Thymus (tissue), 11 donors: ENCODE results near the gene ZNF319. TPM values are rescaled to one million over a fixed set of nuclear protein-coding genes. Genes with fewer than 3 reads are reported as not detected.

Experiments
- DNase-seq, 9 donors: peaks; one replicate each; pipeline ENCODE4 v3.0.0-alpha.2; 2013; ENCODE audit warnings: low spot score in 9 of 9, low read depth in 6 of 9, missing footprints in 1 of 9
- H3K27ac ChIP-seq, 2 donors: one replicate each; pipeline ENCODE4 v1.5.1; 2013; ENCODE audit warnings: control low read depth in 1 of 2, low read depth in 1 of 2, low read length in 1 of 2, mild to moderate bottlenecking in 1 of 2, moderate library complexity in 1 of 2
- H3K27me3 ChIP-seq, 2 donors: one replicate each; pipeline ENCODE4 v1.5.1; 2013; ENCODE audit warnings: low read length in 1 of 2; ENCODE audit not compliant: control insufficient read depth in 2 of 2, insufficient read depth in 1 of 2
- H3K36me3 ChIP-seq, 2 donors: one replicate each; pipeline ENCODE4 v1.5.1; 2013; ENCODE audit warnings: low read length in 1 of 2, mild to moderate bottlenecking in 1 of 2, moderate library complexity in 1 of 2; ENCODE audit not compliant: control insufficient read depth in 2 of 2, insufficient read depth in 2 of 2
- H3K4me1 ChIP-seq, 2 donors: one replicate each; pipeline ENCODE4 v1.5.1; 2013; ENCODE audit warnings: low read length in 2 of 2; ENCODE audit not compliant: control insufficient read depth in 2 of 2, insufficient read depth in 2 of 2
- H3K4me3 ChIP-seq, 2 donors: one replicate each; pipeline ENCODE4 v1.5.1; 2013; ENCODE audit warnings: low read length in 2 of 2, control low read depth in 1 of 2, mild to moderate bottlenecking in 1 of 2
- H3K9me3 ChIP-seq, 2 donors: one replicate each; pipeline ENCODE4 v1.5.1; 2013; ENCODE audit warnings: low read length in 1 of 2, mild to moderate bottlenecking in 1 of 2; ENCODE audit not compliant: control insufficient read depth in 2 of 2, insufficient read depth in 1 of 2
- WGBS: extraction: QIAGEN DNeasy Blood & Tissue Kit; methylation state at CpG from one replicate; pipeline ENCODE4 v1.1.7; 2013; 5-methylcytosine and 5-hydroxymethylcytosine counted together
- polyA plus RNA-seq: library from polyadenylated mRNA; stranded (reverse); fragments of 200-250 nt; gene quantifications from one replicate; pipeline ENCODE4 v1.2.3, GENCODE V29; 2013
- total RNA-seq: library from RNA; stranded (reverse); fragments of 120-200 nt; gene quantifications from one replicate; pipeline ENCODE4 v1.2.4, GENCODE V29; 2013
- donor health status: healthy.

Gene ZNF319
- total and polyA plus RNA-seq, 2 donors = 1.7 to 6.9 TPM

- WGBS = 98% methylated on average over 20 of the region's 20 CpGs
- DNase-seq = no peak
- H3K4me3 ChIP-seq = no peak overlapping the region
- no peak overlapping the region for H3K27ac ChIP-seq
- H3K27me3 ChIP-seq = no peaks in the 10 kb centered on the region
- H3K9me3 ChIP-seq = no peaks in the 10 kb centered on the region
- no peaks in the 10 kb centered on the region for H3K36me3 ChIP-seq
- no peaks in the 10 kb centered on the region for H3K4me1 ChIP-seq
Measured at GRCh38 chr16:58038219-58038641, 37.8 kb upstream of the ZNF319 start.

- Histone ChIP-seq H3K36me3 (no peaks in the 10 kb centered on the region), H3K4me3 (no peak overlapping the region), H3K27me3 (no peaks in the 10 kb centered on the region), H3K4me1 (no peaks in the 10 kb centered on the region), H3K27ac (no peak overlapping the region), H3K9me3 (no peaks in the 10 kb centered on the region)
- WGBS = 98% methylated on average over 16 of the region's 16 CpGs
- DNase-seq = no peak
Measured at GRCh38 chr16:58037365-58038057, 37.0 kb upstream of the ZNF319 start.

GRCh38 chr16:58036943-58037342 is 36.5 kb upstream of the ZNF319 start:
- no peak for DNase-seq
- H3K4me3 ChIP-seq = no peak overlapping the region
- 94% methylated on average over 6 of the region's 6 CpGs for WGBS
- H3K4me1 ChIP-seq = no peaks in the 10 kb centered on the region
- H3K36me3 ChIP-seq = no peaks in the 10 kb centered on the region
- H3K27me3 ChIP-seq = no peaks in the 10 kb centered on the region
- H3K27ac ChIP-seq = no peak overlapping the region
- no peaks in the 10 kb centered on the region for H3K9me3 ChIP-seq

GRCh38 chr16:58035356-58036170 is 35.1 kb upstream of the ZNF319 start:
- H3K4me3 ChIP-seq = no peak overlapping the region
- no peak overlapping the region for H3K27ac ChIP-seq
- 95% methylated on average over 14 of the region's 14 CpGs for WGBS
- H3K9me3 ChIP-seq = no peaks in the 10 kb centered on the region
- H3K27me3 ChIP-seq = no peaks in the 10 kb centered on the region
- no peaks in the 10 kb centered on the region for H3K36me3 ChIP-seq
- no peaks in the 10 kb centered on the region for H3K4me1 ChIP-seq
- DNase-seq = no peak

GRCh38 chr16:58034774-58035173 is 34.3 kb upstream of the ZNF319 start:
- Histone ChIP-seq H3K36me3 (no peaks in the 10 kb centered on the region), H3K4me3 (no peak overlapping the region), H3K9me3 (no peaks in the 10 kb centered on the region), H3K27me3 (no peaks in the 10 kb centered on the region), H3K4me1 (no peaks in the 10 kb centered on the region), H3K27ac (no peak overlapping the region)
- no peak for DNase-seq
- 94% methylated on average over 11 of the region's 11 CpGs for WGBS

- 93% methylated on average over 14 of the region's 14 CpGs for WGBS
- Histone ChIP-seq H3K4me1 (no peaks in the 10 kb centered on the region), H3K4me3 (no peak overlapping the region), H3K27me3 (no peaks in the 10 kb centered on the region), H3K27ac (no peak overlapping the region), H3K36me3 (no peaks in the 10 kb centered on the region), H3K9me3 (no peaks in the 10 kb centered on the region)
- DNase-seq = no peak
Measured at GRCh38 chr16:58034128-58034685, 33.7 kb upstream of the ZNF319 start.

GRCh38 chr16:58032710-58033293 is 32.3 kb upstream of the ZNF319 start:
- Histone ChIP-seq H3K36me3 (no peaks in the 10 kb centered on the region), H3K27ac (no peak overlapping the region), H3K4me3 (no peak overlapping the region), H3K27me3 (peaks cover under 1 to 14% of the 10 kb centered on the region in 2 donors), H3K9me3 (no peaks in the 10 kb centered on the region), H3K4me1 (no peaks in the 10 kb centered on the region)
- DNase-seq = no peak
- 93% methylated on average over 15 of the region's 15 CpGs for WGBS

- WGBS = 73% methylated on average over 14 of the region's 14 CpGs
- Histone ChIP-seq H3K36me3 (no peaks in the 10 kb centered on the region), H3K27ac (no peak overlapping the region), H3K4me3 (no peak overlapping the region), H3K27me3 (peaks cover 17 to 30% of the 10 kb centered on the region in 2 donors), H3K9me3 (peaks cover 0 to 3% of the 10 kb centered on the region in 2 donors), H3K4me1 (peaks cover 0 to 5% of the 10 kb centered on the region in 2 donors)
- no peak for DNase-seq
Measured at GRCh38 chr16:58031016-58031800, 30.7 kb upstream of the ZNF319 start.
